HG03280 (cell line): ENCODE measurements around the gene CPS1.
A peak's percentile ranks its signal among the peaks of the same experiment; 100 is the strongest.

Source experiments
- ATAC-seq: cut with Tn5 transposase; IDR thresholded peaks from one replicate; pipeline ENCODE4 v1.9.1; 2021; ENCODE audit warnings: mild to moderate bottlenecking, moderate library complexity; ENCODE audit not compliant: unreplicated experiment

CPS1 gene

DNA sequence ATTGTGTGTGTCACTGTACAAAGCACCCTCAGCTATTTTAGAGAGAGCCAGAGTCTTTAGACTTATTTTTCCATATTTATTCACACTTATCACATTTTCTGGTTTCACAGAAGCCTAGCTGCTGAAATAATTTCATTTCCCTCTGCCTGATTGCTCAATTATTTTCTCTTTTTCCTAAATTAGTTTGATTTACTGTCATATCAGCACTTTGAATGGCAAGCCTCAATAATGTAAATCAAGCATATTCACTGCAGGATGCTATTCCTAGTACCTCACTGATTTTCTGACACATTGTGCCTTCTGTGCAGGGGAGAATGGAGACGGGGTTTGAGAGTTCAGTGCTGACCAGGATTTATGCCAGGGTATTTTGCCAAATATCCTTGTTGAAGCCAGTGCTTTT is 48.3 kb downstream of the CPS1 start:
- no peak for ATAC-seq

DNA sequence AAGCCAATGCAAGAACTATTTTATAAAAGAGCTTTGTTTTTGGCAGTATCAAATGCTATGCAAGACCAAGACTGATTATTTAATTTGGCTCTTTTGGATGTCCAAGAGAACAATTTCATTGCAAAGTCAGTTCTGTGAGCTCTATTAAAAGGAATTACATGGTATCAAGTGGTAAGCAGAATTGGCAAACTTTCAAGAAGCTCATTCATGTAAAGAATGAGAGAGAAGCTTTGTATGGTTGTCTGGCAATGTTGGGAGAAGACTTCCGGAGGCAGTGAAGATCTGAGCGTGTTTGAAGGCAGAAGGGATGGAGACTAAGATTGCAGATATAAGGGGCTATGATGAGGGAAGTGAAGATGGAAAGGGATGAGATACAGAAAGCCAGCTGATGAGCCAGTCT is 49.6 kb downstream of the CPS1 start:
- ATAC-seq = no peak

DNA sequence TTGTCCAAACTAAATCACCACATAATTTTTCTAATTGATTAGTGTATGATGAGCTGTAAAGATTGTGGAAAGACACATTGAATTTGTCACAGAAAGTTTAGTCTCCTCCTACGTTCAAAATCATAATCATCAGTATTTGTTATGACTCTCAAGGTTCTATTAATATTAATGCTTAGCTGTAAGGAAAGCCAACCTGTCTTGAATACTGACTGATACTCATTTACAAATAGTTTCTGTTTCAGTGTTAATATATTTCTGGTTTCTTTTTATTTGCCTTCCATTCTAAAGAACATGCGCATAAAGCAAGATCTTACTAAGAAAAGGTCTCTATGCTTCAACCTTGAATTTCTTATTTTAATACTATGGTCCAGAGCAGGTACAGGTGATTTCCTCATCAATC is 55.1 kb downstream of the CPS1 start:
- peak; percentile 64 for ATAC-seq

DNA sequence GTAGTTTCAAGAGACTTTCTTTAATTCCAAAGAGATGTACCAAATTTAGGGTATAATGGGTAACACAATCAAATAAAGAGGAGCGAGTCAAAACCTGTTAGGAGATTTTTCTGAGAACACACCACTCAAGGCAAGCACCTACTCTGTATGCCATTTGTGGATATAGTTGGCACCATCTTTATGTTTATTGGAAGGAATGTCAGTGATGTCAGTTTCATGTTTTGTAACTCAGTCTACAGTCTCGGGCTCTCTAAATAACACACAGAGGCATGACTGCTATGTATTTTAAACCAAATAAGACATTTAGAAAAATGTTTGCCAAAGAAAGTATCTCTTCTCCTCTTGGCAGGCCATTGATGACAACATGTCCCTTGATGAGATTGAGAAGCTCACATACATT is 59.7 kb downstream of the CPS1 start:
- ATAC-seq = no peak

DNA sequence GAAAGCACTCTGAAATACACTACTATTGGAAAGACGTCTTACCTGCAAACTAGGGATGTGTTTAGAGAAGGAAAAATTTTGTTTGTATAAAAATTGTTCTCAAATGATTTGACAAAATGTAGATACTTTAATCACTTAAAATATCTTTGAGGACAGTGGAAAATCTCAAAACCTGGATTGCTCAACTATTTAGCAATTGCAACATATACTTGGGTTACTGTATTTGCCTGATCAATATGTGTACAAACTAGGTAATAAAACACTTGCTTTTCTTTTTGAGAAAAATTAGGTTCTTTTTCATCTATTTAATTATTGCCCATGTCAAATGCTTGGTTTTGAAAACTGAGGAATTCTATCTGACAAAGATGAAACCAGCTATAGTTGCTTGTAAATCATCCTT is 60.9 kb downstream of the CPS1 start:
- ATAC-seq = no peak

DNA sequence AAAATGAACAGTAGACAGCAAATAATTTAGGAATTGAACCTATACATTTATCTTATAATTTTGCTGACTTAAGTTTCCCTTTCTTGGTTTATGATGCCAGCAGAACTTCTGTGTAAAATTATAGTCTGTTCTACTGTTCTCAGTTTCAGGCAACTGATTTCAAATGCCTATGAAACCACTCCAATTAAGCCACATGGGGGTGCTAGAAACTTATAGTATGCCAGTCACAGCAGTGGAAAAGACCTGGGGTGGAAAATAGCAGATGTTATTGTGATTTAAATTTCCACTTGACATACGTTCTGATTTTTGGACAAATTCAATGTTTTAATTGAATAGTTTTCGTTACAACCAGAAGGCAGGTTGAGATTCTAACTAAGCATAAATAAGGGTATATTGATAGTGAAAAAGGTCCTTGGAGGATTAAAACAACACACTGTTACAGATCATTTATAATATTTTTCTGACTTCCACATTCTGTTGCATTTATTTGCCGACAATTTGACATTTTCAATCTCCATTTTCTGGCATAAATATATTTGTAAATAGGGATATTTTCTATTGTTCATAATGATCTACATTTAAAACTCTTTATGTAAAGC is 61.4 kb downstream of the CPS1 start:
- no peak for ATAC-seq

DNA sequence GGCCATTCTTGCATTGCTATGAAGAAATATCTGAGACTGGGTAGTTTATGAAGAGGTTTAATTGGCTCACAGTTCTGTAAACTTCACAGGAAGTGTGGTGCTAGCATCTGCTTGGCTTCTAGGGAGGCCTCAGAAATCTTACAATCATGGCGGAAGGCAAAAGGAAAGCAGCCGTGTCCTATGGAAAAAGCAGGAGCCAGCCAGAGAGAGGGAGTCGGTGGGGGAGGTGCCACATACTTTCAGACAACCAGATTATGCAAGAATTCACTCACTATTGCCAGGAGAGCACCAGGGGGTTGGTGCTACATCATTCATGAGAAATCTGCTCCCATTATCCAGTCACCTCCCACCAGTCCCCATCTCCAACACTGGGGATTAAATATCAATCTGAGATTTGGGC is 64.1 kb downstream of the CPS1 start:
- no peak for ATAC-seq

DNA sequence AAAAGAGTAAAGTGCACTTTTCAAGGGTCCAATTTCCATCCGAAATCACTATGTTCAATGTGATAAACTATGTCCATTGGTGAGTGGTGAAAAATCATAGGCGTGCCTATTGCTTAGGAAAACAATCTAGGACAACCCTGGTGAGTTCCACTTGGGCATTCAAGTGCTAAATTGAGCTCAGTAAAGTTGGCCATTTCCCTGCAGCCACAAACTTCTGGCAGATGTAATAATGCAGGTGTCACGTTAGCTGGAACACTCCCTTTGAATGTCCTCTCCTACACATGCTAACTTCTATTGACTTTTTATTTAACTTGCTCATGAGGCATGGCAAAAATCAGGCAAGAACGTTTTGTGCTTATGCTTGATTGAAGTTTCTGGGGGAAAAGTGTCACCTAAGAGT is 67.1 kb downstream of the CPS1 start:
- no peak for ATAC-seq

DNA sequence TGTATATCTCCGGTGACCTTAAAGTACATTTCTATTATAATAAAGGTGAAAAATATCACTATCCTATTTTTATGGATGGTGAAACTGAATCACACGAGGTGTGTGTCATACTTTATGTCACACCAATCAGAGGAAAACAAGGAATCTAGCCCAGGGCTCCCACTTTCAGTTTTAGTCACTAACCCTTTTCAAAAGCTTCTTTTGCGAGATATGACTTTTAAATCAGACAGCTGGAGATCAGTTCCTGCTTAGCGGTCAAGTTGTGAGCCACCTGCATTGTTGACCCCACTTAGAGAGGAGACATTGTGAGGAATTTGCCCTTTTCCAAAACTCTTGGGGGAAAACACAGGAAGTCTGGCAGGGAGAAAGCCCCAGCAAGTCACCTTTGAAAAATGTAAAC is 70.5 kb downstream of the CPS1 start:
- ATAC-seq = no peak

DNA sequence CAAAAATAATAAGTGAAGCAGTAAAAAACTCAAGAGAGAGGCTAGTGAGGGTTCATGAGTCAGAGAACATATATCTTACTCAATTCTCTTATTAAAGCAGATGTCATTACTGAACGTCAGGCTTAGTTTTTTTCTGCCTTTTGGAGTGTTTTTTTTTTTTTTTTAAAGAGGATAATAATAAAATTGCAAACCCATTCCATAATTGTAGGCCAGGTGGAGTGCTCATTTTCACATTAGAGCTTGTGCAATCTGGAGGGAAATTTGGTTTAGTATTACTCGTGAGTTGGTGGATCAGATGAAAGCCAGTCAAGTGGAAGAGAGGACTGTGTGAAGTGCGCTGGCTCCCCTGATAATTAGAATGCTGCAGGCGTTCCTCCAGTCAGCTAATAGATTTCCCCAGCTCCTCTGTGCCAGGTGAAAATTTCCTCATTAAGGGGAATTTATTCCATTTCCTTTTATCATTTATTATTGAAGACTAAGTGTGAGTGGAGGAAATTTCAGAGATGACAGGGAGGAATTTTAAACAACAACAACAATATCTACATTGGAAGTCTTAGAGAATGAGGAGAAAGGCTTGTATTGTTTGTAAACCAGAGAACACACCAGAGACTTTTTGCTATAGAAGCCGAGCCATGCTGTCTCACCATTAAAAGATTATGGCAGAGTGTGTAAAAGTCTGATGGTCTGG is 74.6 kb downstream of the CPS1 start:
- ATAC-seq = no peak

DNA sequence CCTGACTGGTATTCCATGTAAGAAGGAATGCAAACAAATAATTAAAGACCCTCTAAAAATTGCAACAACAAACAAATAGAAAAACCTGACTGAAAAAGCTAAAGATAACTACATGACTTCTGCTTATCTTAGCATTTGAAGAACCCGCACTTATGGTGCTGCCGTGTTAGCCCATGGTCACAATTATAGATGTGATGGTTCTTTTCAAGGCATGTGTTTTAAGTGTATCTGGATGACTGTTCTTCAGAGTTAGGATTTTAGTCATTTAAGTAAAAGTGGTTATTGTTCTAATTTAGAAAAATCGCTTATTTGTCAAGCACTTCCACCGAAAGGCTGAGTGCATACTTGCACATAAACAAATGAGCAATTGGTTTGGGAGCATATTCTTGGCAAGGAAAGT is 77.3 kb downstream of the CPS1 start:
- no peak for ATAC-seq

DNA sequence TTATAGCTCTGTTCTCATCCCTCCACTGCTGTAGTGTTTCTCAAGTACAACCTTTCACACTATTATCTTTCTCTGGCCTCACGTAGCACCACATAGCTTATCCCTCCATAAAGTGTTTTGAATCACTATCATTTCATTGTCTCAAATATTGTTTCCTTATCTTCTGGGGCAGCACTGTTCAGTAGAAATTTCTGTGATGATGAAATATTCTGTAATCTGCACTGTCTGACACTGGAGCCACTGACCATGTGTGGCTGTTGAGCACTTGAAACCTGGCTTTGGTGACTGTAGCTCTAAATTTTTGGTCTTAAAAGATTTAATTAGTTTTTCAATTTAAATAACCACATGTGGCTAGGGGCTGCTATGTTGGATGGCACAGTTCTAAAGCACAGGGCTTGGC is 78.9 kb downstream of the CPS1 start:
- no peak for ATAC-seq

DNA sequence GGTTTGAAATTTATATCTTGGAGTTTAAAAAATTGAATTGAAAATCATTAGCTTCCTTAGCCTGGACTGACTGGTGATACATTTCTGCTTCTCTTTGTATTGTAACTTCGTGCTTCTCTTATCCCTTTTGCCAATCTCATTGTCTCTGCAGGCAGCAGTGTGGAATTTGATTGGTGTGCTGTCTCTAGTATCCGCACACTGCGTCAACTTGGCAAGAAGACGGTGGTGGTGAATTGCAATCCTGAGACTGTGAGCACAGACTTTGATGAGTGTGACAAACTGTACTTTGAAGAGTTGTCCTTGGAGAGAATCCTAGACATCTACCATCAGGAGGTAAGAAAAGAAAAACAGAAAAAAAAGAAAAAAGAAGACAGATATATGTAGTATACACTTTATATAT is 85.9 kb downstream of the CPS1 start:
- ATAC-seq = no peak

DNA sequence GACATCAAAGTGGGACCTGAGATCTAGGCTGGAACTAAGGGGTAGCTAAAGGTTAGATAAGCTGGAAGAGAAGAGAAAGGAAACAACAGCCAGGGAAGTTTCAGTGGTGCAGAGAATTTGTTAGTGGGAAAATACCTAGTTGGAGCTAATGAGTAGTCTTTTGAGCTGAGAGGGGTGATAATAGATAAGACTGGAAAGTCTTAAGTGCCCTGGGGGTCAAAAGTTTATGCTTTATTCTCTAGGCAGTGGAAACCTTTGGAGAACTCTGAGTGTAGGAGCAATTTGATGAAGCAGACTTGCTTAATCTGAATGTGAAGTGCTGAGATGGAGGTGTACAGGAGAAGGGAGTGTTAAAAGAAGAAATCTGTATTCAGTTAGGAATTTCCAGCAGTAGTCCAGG is 90.8 kb downstream of the CPS1 start:
- ATAC-seq = no peak

DNA sequence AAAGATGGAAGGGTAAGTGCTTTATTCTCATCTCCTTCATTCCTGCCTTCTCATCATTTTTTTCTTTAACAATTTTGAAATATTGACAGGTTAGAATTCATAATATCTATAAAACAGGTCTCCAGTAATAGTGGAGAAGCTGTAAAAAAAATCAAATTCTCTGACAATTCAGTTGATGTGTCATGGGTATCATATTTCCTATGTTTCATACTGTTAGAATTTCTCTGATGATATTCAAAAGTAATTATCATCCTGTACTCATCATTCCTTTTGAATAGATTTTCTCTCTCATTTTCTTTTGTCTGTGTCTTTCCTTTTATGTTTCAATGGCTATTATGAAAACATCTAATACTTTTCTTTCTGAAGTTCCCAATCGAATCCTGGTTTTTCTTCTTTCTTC is 97.7 kb downstream of the CPS1 start:
- no peak for ATAC-seq

DNA sequence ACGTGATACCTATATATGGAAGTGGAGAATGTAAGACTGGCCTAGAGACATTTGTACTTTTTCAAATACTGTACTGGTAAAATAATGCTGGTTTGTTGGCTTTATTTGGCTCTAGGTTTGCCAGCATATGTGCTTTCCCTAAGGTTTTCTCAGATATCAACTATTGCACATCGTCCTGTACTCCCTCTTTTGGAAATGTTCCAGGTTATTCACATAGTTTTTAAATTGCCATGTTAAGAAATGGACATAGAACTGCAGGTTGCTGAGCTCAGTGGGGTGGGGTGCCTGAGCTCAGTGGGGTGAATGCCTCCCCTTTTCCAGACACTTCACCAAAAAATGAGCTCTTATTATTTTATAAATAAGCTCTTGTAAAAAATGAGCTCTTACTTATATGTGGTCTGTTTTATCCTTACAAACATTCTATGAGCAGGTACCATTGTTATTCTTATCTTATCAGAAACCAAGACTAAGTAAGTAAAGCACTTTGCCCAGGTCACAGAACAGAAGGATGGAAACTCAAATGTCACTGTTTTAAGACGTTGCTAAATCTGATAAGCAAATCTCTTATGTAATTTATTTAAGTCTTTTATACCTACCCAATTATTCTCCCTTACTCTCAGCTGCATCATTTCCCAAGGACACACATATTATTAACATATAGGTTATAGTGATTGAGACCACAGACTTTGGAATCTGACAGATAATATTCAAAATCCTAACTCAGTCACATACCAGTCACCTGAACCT is 99.0 kb downstream of the CPS1 start:
- no peak for ATAC-seq

DNA sequence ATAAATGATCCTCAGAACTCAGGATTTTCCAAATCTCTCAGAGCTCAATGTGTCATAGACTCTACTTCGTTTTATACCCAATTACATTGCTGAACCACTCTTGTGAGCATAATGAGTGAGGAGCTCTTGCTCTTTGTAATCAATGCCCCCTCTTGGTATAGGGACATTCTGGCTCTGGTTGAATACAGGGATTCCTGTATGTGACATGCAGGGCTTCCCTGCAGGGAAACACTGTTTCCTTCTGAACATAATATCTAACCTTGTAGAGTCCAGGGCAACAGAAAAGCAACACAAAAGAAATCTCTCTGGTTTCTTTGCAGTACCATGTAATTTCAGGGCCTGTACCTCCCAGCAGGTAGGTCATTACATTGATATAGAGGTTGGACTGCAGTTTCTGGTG is 101.5 kb downstream of the CPS1 start:
- no peak for ATAC-seq

DNA sequence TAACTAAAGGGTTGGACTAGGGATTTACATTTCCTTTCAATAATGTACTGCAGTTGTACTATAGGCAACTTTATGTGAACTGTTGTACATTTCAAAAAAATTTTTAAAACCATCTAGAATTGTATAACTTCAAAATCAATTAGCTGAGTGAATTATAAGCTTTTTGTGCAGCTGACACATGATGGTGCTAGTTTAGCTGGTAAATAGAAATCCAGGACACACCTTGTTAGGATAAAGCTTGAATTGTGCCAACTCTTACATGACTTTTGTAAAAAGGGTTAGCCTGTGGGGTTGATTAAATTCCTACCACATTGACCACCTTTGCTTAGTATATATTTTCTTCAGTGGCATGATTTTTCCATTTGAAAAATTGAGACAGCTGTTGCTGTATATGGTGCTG is 104.4 kb downstream of the CPS1 start:
- no peak for ATAC-seq

DNA sequence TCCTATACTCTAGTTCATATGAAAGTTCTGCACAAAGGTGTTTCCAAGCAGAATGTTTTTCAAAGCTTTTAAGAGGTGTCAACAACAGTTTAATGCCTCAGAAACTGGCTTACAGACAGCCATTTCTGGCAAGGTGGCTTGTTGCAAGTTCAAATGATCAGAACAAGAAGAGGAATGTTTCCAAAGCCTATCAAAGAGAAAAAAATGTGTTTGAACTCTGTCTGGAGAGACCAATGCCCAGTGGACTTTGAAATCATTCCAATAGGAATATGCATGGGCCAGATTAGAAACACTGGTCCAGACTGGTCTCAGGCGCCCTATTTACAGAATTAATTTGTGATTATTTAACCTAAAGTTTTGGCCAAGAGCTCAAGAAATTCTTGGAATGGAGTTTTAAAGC is 106.2 kb downstream of the CPS1 start:
- ATAC-seq = no peak

DNA sequence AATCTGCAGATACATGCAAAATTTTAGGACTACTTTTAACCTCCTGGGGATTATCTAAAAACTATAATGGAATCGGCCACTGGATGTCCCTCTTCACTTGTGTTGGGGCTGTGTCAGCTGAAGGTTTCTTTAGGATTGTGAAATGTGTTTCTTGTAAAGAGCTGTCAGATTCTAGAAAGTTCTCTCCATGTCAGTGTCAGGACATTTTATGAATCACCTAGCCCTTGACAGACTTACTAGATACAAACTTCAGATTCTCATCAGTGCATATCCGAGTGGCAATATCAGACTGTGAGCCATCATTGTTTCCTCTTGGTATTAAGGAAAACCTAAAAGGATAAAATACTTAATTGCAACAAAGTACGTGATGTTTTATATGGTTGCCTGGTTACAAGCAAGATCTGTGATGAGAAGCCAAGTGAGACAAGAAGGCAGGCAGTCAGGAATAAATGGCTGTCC is 107.3 kb downstream of the CPS1 start:
- ATAC-seq = no peak

DNA sequence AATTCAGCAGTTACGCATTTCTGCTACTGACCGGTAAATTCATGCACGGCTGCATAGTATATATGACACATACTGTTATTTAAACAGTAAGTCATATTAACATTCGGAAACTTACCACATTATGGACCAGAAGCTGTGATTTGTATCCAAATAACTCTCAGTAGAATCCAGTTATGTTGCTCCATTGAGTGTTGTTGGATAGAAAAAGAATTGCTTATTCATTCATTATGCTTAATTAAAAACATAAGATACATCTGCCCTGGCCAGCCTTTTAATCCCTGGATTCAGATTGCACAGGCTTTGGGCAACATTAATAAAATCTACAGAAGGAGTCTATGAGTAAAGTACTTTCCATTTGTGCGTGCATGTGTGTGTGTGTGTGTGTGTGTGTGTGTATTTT is 111.3 kb downstream of the CPS1 start:
- ATAC-seq = no peak

DNA sequence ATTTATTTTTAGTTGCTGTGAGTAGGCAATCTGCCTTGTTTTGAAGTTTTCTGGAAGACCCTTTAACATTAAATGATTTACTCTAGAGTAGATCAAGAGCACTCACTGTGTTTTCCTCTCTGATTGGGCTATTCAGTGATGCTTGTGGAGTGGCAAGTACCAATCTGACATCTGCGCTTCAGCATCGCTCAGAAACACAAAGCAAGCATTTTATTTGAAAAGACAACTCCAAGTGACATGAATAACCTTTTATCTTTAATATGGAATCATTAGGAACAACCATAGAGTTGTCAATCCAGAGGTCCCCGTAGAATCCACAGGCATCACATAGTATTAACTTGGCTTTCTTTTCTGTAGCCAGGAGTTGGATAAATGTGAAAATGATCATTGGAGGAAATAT is 114.7 kb downstream of the CPS1 start:
- no peak for ATAC-seq
